Uterus (tissue), 4 donors: ENCODE results near the gene MSRB3. TPM values are rescaled to one million over a fixed set of nuclear protein-coding genes. Genes with fewer than 3 reads are reported as not detected.

Experiments
- DNase-seq, 2 donors: peaks; one replicate each; pipeline ENCODE4 v3.0.0-alpha.2; 2019 to 2020
- H3K27ac ChIP-seq, 2 donors: fragments of 200-600 bp; sonication (generic); 1 replicate in 1 of 2; 2 replicates in 1 of 2; pipeline ENCODE4 v1.5.1; 2016 to 2018
- H3K27me3 ChIP-seq, 2 donors: fragments of 200-600 bp; sonication (generic); one replicate each; pipeline ENCODE4 v1.5.1; 2018 to 2019; ENCODE audit warnings: control low read depth in 1 of 2
- H3K36me3 ChIP-seq, 2 donors: fragments of 200-600 bp; sonication (generic); one replicate each; pipeline ENCODE4 v1.5.1; 2019; ENCODE audit warnings: control low read depth in 1 of 2
- H3K4me1 ChIP-seq, 2 donors: fragments of 200-600 bp; sonication (generic); one replicate each; pipeline ENCODE4 v1.5.1; 2018 to 2019; ENCODE audit warnings: control low read depth in 1 of 2
- H3K4me3 ChIP-seq, 2 donors: fragments of 200-600 bp; sonication (generic); 1 replicate in 1 of 2; 2 replicates in 1 of 2; pipeline ENCODE4 v1.5.1; 2018 to 2019; ENCODE audit warnings: mild to moderate bottlenecking in 1 of 2
- H3K9me3 ChIP-seq, 2 donors: fragments of 200-600 bp; sonication (generic); one replicate each; pipeline ENCODE4 v1.5.1; 2019; ENCODE audit warnings: control low read depth in 1 of 2
- POLR2A ChIP-seq, 2 donors: fragments of 450-650 bp; IDR thresholded peaks; one replicate each; pipeline ENCODE4 v1.6.1; 2016; ENCODE audit warnings: antibody characterized with exemption in 2 of 2, mild to moderate bottlenecking in 1 of 2, moderate library complexity in 1 of 2
- intact Hi-C: fragments of 100-400 bp; cut with DNase I; formaldehyde crosslinking; loops from one replicate; pipeline ENCODE4 v1.15.1; 2023; ENCODE audit warnings: low total_unique reads
- total RNA-seq, 4 donors: library from RNA; depleted of rRNA in 3 of 4; stranded (reverse); fragments of >200 nt in 3 of 4; gene quantifications; one replicate each; pipeline versions ENCODE4 v1.1.0 to v1.2.4, GENCODE V29; 2014 to 2023
- TF ChIP-seq, protein P1 (sequence below), 4 experiments: fragments of 200-600 bp in 2 of 4; fragments of 450-650 bp in 2 of 4; sonication (generic) in 2 of 4; IDR thresholded peaks; one replicate each; pipeline ENCODE4 v1.5.1; 2016 to 2019; ENCODE audit warnings: antibody characterized with exemption in 4 of 4, mild to moderate bottlenecking in 2 of 4, moderate library complexity in 1 of 4
- donor health status: DM: yes; HTN: yes; CAD: no.

MSRB3 gene
- total RNA-seq, 4 donors from 2014 or later, result 53.8 to 126 (median 95.2) TPM

DNA sequence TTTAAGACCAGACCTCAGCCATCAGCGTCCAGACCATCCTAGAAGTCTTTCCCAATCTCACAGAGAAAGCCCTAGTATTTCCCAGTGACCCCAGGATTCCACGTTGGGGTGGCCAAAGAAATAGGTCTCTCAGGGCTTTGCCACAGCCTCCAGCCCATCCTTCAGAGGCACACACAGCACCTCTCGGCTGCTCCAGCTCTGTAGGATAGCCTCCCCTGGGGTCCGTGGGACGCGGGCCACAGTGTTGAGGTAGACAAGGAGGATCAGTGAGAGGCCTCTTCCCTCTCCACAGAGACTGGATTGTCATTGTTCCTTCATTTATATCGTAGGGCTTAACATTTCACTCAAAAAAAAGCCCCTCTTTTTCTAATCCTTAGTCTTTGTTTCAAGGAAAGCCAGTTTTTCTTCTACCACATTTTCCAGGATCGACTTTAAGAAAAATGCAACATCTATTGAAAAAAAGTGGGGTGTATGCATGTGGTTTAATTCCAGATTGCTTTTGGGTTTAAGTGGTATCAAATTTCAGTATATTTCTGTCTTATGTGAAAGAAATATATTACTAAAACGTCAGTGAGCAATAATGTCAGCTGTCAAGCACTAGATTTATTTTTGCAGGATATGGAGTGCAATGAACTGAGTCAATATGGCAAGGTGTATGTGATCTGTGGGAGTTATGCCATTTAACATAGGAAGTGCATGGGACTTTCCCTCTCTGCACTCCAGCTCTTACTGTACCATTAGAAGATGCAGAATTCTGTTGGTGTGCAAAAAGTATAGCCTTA, 187.5 kb downstream of the MSRB3 start:
- Histone ChIP-seq H3K4me1 (no peaks in the 10 kb centered on the region), H3K4me3 (no peak overlapping the region), H3K27ac (no peak overlapping the region), H3K9me3 (no peaks in the 10 kb centered on the region), H3K36me3 (no peaks in the 10 kb centered on the region), H3K27me3 (no peaks in the 10 kb centered on the region)
- no peak for DNase-seq
- intact Hi-C loops, result no loop called here
- TF ChIP-seq POLR2A (IDR thresholded peaks at IDR 0.05), result no peak
- TF ChIP-seq, protein P1, sequence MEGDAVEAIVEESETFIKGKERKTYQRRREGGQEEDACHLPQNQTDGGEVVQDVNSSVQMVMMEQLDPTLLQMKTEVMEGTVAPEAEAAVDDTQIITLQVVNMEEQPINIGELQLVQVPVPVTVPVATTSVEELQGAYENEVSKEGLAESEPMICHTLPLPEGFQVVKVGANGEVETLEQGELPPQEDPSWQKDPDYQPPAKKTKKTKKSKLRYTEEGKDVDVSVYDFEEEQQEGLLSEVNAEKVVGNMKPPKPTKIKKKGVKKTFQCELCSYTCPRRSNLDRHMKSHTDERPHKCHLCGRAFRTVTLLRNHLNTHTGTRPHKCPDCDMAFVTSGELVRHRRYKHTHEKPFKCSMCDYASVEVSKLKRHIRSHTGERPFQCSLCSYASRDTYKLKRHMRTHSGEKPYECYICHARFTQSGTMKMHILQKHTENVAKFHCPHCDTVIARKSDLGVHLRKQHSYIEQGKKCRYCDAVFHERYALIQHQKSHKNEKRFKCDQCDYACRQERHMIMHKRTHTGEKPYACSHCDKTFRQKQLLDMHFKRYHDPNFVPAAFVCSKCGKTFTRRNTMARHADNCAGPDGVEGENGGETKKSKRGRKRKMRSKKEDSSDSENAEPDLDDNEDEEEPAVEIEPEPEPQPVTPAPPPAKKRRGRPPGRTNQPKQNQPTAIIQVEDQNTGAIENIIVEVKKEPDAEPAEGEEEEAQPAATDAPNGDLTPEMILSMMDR (IDR thresholded peaks at IDR 0.05), result no peak

DNA sequence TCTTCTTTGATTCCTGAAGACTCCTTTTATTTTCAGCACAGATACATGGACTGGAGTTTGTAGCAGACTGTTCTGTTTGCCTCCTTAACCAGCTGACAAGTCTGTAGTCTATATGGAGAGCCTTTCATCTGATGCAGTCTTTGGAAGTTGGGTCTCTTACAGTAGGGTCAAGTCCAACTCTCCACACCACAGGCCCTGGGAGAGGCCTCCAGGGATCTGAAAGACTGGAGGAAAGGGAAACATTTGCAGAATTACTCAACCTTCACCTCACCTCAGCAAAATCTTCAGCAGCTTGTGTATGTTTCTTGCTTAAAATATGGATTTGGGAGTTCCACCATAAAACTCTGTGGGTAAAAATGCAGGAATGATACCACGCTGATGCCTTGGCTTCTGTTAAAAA, 188.4 kb downstream of the MSRB3 start:
- no peak for DNase-seq
- intact Hi-C loops, result no loop called here
- TF ChIP-seq, protein P1 (IDR thresholded peaks at IDR 0.05), result no peak
- TF ChIP-seq POLR2A (IDR thresholded peaks at IDR 0.05), result no peak
- Histone ChIP-seq H3K27ac (no peak overlapping the region), H3K36me3 (no peaks in the 10 kb centered on the region), H3K9me3 (no peaks in the 10 kb centered on the region), H3K4me3 (no peak overlapping the region), H3K27me3 (no peaks in the 10 kb centered on the region), H3K4me1 (no peaks in the 10 kb centered on the region)

DNA sequence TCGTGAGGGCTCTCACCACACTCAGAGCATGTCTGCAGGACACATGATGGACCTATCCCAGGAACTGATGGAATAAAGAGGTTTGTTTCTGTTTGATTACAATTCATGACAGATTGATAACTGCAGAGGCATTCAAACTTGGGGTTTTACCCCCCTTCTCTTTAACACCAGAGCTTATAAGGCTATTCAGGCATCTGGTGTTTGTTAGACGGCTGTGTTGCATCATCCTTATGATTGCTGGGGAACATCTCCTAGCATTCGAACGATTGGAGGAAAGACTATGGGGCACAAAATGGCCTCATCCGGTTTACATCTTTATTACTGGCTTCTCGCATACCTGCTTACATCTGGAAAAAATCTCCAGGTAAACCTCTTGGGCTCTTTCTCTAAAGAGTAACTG, 191.8 kb downstream of the MSRB3 start:
- no peaks in the 10 kb centered on the region for H3K27me3 ChIP-seq
- intact Hi-C loops, result no loop called here
- H3K4me1 ChIP-seq, result no peaks in the 10 kb centered on the region
- TF ChIP-seq, protein P1 (IDR thresholded peaks at IDR 0.05), result no peak
- no peak for TF ChIP-seq POLR2A (IDR thresholded peaks at IDR 0.05)
- DNase-seq, result no peak
- H3K27ac ChIP-seq, result no peak overlapping the region
- H3K9me3 ChIP-seq, result no peaks in the 10 kb centered on the region
- H3K4me3 ChIP-seq, result no peak overlapping the region
- no peaks in the 10 kb centered on the region for H3K36me3 ChIP-seq

DNA sequence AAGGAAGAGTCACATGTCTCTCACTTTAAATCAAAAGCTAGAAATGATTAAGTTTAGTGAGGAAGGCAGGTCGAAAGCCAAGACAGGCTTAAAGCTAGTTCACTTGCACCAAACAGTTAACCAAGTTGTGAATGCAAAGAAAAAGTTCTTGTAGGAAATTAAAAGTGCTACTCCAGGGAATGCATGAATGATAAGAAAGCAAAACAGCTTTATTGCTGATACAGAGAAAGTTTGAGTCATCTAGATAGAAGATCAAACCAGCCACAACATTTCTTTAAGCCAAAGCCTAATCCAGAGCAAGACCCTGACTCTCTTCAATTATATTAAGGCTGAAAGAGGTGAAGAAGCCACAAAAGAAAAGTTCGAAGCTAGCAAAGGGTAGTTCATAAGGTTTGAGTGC, 193.6 kb downstream of the MSRB3 start:
- no peaks in the 10 kb centered on the region for H3K4me1 ChIP-seq
- intact Hi-C loops, result no loop called here
- no peak overlapping the region for H3K4me3 ChIP-seq
- TF ChIP-seq, protein P1 (IDR thresholded peaks at IDR 0.05), result no peak
- TF ChIP-seq POLR2A (IDR thresholded peaks at IDR 0.05), result no peak
- H3K27ac ChIP-seq, result no peak overlapping the region
- no peaks in the 10 kb centered on the region for H3K36me3 ChIP-seq
- no peaks in the 10 kb centered on the region for H3K27me3 ChIP-seq
- DNase-seq, result no peak
- no peaks in the 10 kb centered on the region for H3K9me3 ChIP-seq

DNA sequence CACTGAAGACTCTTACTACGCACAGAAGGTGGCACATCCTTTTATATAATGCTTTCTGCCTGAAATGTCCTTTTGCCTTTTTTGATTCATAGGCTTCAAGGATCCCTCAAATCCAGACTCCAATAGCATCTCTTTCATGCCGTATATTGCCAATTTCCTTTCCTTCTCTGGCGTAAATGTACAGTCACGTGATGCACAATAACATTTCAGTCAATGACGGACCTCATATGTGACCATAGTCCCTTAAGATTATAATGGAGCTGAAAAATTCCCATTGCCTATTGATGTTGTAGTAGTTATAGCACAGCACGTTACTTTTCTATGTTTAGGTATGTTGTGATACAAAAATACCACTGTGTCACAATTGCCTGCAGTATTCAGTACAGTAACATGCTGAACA, 196.3 kb downstream of the MSRB3 start:
- no peak overlapping the region for H3K27ac ChIP-seq
- no peaks in the 10 kb centered on the region for H3K27me3 ChIP-seq
- intact Hi-C loops, result no loop called here
- DNase-seq, result no peak
- H3K4me1 ChIP-seq, result no peaks in the 10 kb centered on the region
- H3K36me3 ChIP-seq, result no peaks in the 10 kb centered on the region
- no peak overlapping the region for H3K4me3 ChIP-seq
- TF ChIP-seq POLR2A (IDR thresholded peaks at IDR 0.05), result no peak
- TF ChIP-seq, protein P1 (IDR thresholded peaks at IDR 0.05), result no peak
- H3K9me3 ChIP-seq, result no peaks in the 10 kb centered on the region
